Stimulated activated naive CD4-positive, alpha-beta T cell treated with Interleukin-2 at 50 U/mL for 16 hours (primary cell): ENCODE data around the gene PCBP2.
"Not testable (repeated sequence)": the region's sequence is repeated elsewhere in the genome, so short reads cannot be mapped to it uniquely, and the experiment has no call there.

ENCODE experiments used
- DNase-seq: peaks from one replicate; lab custom pipeline; 2025; lab: John Stamatoyannopoulos, UW

PCBP2 gene

DNA sequence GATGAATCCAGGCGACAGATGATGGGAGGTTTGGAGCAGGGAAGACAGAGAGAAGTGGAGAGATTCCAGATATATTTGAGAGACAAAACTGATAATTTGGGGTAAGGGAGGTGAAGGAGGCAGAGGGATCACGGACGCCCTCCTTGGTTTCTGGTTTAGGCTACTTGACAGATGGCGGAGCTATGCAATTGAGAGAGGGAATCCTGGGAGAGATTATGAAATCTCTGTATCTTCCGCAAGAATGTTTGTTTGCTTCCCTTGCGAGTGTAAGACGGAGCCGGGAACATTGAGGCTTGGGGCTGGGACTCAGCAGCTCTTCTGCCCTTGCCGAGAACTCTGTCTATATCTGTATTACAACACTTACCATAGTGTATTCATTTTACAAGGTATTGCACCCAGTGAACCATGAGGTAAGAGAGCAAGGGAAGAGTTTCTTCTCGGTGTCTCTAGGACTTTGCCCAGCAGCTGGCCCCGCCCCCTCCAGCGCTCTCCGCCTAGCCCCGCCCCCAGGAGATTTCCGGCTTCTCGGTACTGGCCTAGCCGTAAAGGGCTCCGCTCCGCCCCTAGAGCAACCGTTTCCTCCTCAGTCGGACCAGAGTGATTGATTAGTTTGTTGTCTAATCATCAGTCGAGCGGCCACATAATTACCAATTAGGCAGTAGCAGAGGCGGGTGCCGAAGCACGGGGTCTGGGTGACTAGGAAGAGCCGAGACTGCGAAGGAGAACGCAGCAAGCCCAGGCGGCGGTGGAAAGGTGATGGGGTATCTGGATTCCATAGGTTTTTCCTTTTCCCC, 10.7 kb upstream of the PCBP2 start, which contains the start of gene PRR13:
Gene PRR13 (plus strand): TSS at position 695 of the 794 bp plus-strand sequence. CDS start 981 bp downstream, outside the sequence.
- DNase-seq, result peak; percentile 99

DNA sequence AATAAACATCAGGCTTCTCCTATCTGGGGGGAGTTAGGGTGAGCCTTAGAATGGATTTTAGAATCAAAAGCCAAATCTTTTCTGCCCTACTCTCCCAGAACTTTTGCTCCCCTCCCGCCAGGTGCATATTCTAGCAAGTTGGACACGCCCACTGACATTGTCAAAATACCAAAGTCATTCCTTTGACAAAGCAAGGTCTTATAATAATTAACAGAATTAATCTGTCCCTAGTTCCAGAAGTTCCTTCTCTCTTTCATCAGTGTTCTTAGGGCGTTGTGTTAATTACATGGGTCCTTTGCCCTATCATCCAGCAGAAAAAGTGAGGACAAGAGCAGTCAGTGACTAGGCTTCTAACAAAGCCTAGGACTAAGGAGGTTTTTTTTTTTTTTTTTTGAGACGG, 7.9 kb upstream of the PCBP2 start:
- no peak for DNase-seq

DNA sequence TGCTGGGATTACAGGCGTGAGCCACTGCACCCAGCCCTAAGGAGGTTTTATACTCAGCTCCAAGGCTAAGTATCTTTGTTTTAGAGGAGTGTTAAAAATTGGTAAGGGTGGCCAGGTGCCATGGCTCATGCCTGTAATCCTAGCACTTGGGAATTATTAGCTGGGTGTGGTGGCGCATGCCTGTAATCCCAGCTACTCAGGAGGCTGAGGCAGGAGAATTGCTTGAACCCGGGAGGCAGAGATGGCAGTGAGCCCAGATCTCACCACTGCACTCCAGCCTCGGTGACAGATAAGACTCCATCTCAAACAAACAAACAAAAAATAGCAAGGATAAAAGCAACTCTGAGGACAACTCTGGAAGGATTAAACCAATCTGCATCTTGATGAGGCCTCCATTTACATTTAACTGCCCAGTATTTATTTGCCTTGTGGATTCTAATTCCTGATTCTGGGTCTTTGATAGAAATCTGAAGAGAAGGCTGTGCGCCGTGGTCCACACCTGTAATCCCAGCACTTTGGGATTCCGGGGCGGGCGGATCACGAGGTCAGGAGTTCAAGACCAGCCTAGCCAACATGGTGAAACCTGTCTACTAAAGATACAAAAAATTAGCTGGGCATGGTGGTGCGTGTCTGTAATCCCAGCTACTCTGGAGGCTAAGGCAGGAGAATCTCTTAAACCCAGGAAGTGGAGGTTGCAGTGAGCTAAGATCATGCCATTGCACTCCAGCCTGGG, 7.1 kb upstream of the PCBP2 start:
- not testable (repeated sequence) for DNase-seq

DNA sequence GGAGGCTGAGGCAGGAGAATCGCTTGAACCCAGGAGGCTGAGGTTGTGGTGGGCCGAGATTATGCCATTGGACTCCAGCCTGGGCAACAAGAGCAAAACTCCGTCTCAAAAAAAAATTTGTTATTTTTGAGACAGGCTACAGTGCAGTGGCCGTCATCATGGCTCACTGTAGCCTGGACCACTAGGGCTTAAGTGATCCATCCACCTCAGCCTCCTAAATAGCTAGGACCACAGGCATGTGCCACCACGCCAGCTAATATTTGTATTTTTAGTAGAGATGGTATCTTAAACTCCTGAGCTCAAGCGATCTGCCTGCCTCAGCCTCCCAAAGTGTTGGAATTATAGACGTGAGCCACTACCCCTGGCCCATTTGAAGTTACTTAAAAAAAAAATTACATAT, 966 bp upstream of the PCBP2 start:
- no peak for DNase-seq

DNA sequence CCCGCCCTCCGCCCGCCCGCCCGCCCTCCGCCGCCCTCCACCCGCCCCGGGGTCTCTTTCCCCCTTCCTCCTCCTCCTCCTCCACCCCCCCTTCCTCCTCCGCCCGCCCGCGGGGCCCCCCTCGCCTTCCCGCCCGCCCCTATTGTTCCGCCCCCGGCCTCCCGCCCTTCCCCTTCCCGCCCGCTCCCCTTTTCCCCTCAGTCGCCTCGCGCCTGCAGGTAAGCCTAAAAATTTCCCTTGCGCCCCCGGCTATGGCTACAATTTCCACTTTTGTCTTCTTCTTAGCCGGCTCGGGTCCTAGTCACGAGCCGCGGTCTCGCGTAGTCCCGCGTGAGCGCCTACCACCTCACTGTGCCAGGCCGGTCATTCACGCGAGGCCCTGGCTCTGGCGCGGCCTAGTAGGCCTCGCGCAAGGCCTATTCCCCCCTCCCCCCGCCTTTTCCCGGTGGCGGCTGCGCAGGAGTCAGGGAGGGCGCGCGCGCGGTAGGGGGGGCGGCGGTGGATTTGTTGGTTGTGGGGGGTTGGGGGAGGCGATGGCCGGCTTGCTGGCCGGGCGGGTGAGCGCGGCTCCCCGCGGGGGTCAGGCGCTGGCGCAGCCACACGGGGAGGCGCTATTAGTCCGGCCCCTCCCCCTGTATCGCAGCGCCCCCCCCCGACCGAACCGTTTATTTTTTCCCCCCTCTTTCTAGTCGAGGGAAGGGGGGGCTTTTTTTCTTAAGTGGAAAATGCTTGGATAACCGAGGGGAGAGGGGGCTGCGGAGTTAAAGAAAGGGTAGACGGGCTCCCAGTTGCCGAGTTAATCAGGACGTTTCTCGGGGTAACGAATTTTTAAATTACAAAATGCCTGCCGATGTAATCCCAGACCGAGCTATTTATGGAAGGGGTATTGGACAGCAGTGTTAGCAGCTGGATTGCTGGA, 516 bp downstream of the PCBP2 start:
- DNase-seq, result peak; percentile 78

DNA sequence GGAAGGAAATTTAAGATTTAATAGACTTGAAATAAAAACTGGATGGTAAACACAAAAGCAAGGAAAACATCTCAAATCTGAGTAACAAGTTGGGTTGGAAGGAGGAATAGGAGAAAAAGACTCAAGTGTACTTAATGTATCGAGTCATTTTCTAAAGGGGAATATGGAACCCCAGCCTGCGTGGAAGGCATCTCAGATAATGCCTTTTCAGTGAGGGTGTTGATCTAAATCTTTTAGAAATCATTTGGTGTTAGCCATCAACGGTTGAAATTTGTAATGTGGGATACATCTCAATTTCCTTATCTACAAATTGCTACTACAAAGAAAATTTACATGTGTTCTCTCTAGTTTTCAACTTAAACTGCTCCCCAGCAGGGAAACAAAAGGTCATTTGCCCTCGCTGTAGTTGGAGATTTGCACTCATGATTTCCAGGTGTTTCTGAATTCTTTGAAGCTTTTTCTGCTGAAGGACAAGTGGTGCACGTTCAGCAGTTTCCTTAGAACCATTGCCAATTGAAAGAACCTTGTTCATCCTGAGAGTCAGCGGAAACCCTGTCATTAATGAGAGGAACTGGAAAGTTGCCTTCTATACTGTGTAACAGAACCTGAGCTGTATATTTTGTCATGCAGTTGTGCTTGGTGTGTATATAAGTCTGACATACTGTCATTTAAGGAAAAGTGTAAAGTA, 2.2 kb downstream of the PCBP2 start:
- no peak for DNase-seq

DNA sequence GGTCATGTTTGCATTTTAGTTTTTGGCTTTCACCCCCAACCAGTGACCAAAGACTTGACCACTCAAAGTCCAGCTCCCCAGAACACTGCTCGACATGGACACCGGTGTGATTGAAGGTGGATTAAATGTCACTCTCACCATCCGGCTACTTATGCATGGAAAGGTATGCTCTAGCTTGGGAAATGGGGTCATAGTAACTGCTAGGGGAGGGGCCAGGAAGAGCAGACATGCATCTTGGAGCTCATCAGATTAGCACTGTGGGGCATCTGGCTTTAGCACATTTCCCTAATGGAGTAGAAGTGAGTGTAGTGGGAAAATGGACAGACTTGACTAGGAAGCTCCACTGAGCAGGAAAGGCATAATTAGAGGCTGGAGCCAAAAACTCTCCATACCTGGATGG, 2.8 kb downstream of the PCBP2 start:
- no peak for DNase-seq

DNA sequence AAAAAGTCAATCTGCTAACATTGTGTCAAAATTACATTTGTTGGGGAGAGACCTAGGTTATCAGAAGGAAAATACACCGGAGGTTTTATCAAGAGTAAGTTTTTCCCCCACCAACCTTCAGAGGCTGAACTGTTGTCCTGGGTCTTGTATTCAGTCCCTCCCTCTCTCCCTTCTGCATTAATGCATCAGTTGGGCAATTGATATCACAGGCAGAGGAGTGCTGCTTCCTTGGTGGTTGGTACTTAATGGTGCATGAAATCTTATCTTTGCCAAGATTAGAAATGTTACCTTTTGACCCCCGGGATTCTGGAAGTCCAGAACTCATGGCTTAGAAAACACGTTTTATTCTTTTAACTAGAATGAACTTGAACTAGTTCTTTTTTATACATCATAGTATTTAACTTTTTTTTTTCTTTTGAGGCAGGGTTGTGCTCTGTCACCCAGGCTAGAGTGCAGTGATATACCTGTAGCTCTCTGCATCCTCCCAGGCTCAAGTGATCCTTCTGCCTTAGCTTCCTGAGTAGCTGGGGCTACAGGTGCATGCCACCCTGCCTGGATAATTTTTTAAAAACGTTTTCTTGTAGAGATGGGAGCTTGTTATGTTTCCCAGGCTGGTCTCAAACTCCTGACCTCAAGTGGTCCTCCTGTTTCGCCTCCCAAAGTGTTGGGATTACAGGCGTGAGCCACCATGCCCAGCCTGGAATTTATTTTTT, 4.9 kb downstream of the PCBP2 start:
- no peak for DNase-seq

DNA sequence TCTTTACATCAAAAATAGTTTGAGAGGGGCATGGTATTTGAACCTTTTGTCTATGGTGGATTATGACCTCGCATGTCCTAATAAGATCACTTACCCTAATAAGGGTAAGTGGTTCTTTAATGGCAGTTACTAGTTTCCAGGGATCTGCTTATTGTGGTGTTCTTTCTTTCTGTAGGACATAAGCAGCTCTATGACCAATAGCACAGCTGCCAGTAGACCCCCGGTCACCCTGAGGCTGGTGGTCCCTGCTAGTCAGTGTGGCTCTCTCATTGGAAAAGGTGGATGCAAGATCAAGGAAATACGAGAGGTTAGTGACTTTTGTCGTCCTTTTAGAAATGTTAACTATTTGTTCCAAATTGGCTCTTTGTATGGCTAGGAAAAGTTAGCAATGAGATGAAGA, 7.2 kb downstream of the PCBP2 start:
- DNase-seq, result no peak

DNA sequence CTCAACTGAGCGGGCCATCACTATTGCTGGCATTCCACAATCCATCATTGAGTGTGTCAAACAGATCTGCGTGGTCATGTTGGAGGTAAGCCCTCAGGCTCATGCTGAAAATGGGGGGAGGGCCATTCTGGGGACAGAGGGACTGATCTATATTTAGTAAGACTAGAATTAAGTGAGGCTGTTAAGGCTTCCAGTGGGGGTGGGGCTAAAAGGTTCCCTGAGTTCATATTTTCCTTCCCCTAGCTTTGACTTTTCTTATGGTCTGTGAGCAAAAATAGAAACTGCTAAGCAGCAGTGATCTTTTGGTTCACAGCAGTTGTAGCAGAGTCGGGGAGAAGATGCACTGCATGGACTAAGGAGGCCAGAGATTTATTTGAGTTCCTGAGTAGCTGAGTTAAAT, 9.2 kb downstream of the PCBP2 start:
- DNase-seq, result no peak

DNA sequence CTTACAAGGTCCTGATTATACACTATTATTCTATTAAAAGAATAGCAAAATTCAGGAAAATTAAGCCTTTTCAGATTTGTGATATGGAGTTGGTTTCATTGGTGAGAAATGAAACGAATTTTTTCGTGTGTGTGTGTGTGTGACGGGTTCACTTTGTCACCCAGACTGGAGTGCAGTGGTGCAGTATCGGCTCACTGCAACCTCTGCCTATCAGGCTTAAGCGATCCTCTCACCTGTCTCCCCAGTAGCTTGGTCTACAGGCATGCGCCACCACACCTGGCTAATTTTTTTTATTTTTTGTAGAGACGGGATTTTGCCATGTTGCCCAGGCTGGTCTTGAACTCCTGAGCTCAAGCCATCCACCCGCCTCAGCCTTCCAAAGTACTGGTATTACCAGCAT, 9.7 kb downstream of the PCBP2 start:
- DNase-seq, result no peak

DNA sequence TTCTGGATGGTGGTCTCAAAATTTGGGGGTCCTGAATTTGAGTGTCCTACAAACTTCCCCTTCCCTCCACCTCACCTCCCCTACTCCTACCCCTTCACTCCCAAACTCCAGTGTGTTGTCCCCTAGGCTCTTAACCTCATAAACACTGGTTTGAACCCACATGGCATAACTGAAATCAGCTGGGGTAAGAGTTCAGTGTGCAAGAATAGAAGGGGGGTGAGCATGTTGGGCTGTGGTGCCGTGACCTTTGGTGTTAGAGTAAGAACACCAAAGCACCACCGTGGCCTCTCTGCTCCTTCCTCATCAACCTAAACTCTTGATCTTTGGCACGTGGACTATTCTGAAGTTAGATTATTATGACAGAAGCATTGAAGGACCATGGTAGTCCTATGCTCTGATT, 11.0 kb downstream of the PCBP2 start:
- no peak for DNase-seq

DNA sequence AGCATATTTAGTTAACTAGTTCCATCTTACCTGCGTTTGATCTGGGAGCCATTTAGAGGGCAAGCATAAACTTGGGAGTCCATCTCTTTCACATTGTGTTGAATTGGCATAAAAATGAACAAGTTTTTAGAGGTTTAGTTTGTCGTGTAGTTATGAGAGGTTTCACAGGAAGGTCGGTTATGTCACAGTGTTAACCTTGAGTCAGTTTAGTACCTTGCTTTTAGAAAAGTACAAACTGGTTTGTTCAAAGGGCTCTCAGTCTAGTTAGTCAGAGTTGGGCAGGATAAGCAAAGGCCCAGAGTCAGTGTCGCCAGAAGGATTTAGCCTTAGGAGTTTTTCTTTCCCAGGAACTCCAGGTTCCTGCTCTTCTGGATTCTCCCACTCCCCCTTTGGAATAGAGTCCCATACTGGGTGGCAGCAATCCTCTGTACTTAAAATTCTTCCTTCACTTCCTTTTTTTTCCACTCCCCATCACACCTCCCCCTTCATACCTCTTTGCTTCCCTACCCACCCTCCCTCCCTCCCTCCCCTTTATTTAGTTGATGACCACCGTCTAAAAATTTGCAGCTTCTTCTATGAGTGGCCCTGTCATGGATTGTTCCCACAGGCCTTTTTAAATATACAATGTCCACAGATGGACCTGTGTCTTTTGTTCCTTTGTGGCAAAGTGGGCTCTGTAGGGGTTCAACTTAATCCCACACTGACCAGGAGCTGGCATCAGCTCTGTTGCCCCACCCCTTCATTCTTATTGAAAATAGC, 12.1 kb downstream of the PCBP2 start:
- DNase-seq, result no peak

DNA sequence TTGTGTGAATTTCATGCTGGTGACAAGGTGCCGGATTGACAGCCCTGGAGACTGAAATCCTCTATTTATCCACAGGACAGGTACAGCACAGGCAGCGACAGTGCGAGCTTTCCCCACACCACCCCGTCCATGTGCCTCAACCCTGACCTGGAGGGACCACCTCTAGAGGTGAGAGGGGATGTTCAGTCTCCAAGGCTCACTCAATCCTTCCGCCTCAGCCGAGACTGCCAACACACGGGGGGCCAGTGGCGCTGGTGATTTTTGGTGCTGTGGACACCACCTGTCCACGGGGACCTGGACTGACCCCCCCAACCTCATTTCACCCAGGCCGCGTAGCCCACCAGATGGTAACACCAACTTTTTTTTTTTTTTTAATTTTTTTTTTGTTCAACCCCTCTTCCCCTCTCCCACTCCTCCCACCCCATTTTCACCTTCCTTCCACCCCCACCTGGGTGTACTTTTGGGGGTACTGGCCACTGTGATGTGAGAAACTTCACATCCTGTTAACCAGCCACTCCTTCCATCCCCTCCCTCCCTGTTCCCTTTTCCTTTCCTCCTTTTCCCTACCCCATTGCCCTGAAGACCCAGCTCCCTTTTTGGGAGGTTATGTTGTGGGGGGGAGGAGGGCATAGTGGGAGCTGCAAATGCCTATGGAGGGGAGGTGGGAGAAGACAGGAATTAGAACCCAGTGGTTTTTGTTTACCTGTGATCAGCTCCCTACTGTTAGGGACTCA, 12.9 kb downstream of the PCBP2 start:
- DNase-seq, result no peak

DNA sequence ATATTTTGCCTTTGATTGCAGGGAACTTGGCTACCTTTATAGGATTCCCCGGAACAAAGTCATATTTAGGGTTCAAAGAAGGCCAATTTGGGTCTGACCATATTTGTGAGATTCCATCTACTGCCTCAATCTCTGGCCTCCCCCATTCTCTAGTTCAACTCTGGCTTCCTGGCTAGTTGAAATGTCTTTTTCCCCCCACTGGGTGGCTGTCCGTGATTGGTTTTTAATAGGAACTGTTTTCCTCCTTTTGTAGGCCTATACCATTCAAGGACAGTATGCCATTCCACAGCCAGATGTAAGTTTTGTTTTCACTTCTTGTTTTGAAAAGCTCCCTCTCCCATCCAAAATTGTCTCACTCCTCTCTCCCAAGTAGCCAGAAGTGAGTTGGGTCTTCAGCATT, 13.8 kb downstream of the PCBP2 start:
- DNase-seq, result no peak

DNA sequence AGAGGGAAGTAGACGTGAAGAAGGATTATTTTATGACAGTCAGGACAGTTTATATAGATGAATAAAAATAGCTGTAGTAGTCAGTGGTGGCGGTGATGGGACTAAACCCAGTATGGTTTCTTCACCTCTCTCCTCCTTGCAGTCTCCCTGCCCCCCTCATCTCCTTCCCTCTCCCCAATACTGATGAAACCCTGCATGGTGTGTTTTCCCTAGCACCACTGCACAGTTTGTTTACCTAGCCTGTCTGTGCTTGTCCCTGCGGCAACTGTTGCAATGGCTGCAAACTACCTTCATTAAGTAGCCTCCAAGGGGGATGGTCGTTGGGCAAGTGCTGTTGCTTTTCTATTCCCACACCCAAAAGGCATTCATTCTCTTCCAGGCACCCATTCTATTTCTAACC, 14.7 kb downstream of the PCBP2 start:
- DNase-seq, result no peak

DNA sequence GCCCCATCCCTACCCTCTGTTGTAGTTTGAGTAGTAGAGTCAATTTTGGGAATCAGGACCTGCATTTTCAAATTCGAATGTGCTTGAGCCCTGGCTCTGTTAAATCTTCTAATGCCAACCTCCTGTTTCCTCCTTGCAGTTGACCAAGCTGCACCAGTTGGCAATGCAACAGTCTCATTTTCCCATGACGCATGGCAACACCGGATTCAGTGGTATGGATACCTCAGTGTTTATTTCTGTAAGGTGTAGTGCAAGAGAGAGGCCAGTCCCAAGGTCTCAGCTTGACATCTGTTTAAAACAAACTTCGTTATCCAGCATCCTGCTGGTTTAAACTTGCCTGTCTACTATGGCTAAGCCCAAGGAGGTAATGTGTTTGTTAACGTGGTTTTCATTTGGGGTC, 15.2 kb downstream of the PCBP2 start:
- DNase-seq, result no peak

DNA sequence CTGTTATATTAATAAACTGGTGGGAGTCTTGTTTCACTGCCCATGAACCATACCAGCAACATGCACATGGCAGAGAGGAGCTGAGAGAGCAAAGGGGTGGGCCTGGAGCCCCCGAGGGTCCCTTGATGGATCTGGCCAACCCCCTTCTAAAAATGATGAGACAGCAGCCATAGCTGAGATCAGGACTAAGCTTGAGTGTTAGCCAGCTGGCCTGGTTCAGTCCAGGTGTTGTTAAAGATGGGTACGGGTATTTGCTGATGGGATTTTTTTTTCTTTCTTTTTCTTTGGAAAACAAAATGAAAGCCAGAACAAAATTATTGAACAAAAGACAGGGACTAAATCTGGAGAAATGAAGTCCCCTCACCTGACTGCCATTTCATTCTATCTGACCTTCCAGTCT, 16.0 kb downstream of the PCBP2 start:
- no peak for DNase-seq

DNA sequence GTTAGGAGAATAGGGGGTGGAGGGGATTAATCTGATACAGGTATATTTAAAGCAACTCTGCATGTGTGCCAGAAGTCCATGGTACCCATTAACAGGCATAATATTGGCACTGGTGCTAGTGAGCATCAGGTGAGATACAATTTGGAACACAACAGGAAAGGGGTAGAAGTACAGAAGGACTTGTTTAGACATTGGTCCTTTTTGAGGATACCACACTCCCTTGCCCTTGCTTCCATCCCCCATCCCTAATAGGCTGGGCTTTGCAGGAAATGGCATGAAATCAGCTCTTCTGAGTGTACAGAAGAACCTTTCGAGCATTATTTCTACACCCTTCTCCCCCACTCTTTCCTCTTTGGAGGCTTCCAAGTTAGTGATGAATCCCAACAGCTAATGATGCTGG, 16.4 kb downstream of the PCBP2 start:
- no peak for DNase-seq
